K562 (cell line): ENCODE data around the gene HOXB8. TPM values are rescaled to one million over a fixed set of nuclear protein-coding genes. Genes with fewer than 3 reads are reported as not detected.

Experiments
- AFF4 ChIP-seq: sonication (generic); formaldehyde crosslinking; IDR thresholded peaks from 2 replicates; pipeline ENCODE4 v1.8.0; 2023; ENCODE audit warnings: mild to moderate bottlenecking, missing genetic modification reagents
- BACH1 ChIP-seq: fragments of 200-800 bp; sonication (Bioruptor generic); IDR thresholded peaks from 2 replicates; pipeline ENCODE4 v1.6.1; 2016; ENCODE audit warnings: missing genetic modification characterization, missing compliant biosample characterization
- CAMTA2 ChIP-seq: fragments of 250-450 bp; sonication (Bioruptor Pico); conservative IDR thresholded peaks from 2 replicates; pipeline ENCODE4 v1.5.1; 2022
- CBX2 ChIP-seq: fragments of 200-600 bp; sonication (generic); IDR thresholded peaks from one replicate; pipeline ENCODE4 v1.6.1; 2012; ENCODE audit warnings: mild to moderate bottlenecking, low read length, inconsistent platforms; ENCODE audit not compliant: insufficient read depth, poor library complexity, severe bottlenecking
- FOXJ2 ChIP-seq: fragments of 200-800 bp; sonication (Bioruptor generic); IDR thresholded peaks from 2 replicates; pipeline ENCODE4 v1.6.1; 2016; ENCODE audit warnings: missing genetic modification characterization, missing compliant biosample characterization
- FOXJ3 ChIP-seq: sonication (generic); formaldehyde crosslinking; IDR thresholded peaks from 2 replicates; pipeline ENCODE4 v1.4.0; 2020; ENCODE audit warnings: mild to moderate bottlenecking, missing genetic modification reagents
- HNRNPH1 ChIP-seq: fragments of 200-400 bp; formaldehyde crosslinking; optimal IDR thresholded peaks from 2 replicates; pipeline ENCODE3; 2017; ENCODE audit warnings: low read depth, mild to moderate bottlenecking, low read length, moderate library complexity
- PML ChIP-seq: IDR thresholded peaks from 2 replicates; pipeline ENCODE4 v1.6.1; 2012; ENCODE audit warnings: low read length, inconsistent platforms
- PPARD ChIP-seq: fragments of 250-450 bp; sonication (Bioruptor Pico); IDR thresholded peaks from 2 replicates; pipeline ENCODE4 v1.8.0; 2022; ENCODE audit warnings: inconsistent platforms, mild to moderate bottlenecking, moderate library complexity
- RAD21 ChIP-seq, 2 experiments: fragments of 250-450 bp in 1 of 2; fragments of 450-650 bp in 1 of 2; sonication (Bioruptor Pico) in 1 of 2; formaldehyde crosslinking in 1 of 2; IDR thresholded peaks in 1 of 2; conservative IDR thresholded peaks in 1 of 2; 2 replicates each; pipeline versions ENCODE4 v1.4.0 to v1.8.0; 2020 to 2022; ENCODE audit warnings: mild to moderate bottlenecking in 2 of 2, moderate library complexity in 1 of 2
- RBM25 ChIP-seq: fragments of 200-400 bp; formaldehyde crosslinking; IDR thresholded peaks from 2 replicates; pipeline ENCODE4 v1.6.1; 2018; ENCODE audit warnings: low read length, low read depth, moderate library complexity; ENCODE audit not compliant: severe bottlenecking
- SAP30 ChIP-seq: fragments of 200-600 bp; sonication (generic); IDR thresholded peaks from 2 replicates; pipeline ENCODE4 v1.6.1; 2012; ENCODE audit warnings: borderline replicate concordance, low read depth, mild to moderate bottlenecking, moderate library complexity, low read length, control low read depth, inconsistent platforms; ENCODE audit not compliant: insufficient read depth, poor library complexity, severe bottlenecking
- TSC22D4 ChIP-seq: fragments of 450-650 bp; IDR thresholded peaks from 2 replicates; pipeline ENCODE4 v1.6.1; 2016; ENCODE audit warnings: missing genetic modification characterization, missing biosample characterization, control low read depth
- ZBTB12 ChIP-seq: fragments of 250-450 bp; sonication (Bioruptor Pico); IDR thresholded peaks from 2 replicates; pipeline ENCODE4 v1.4.0; 2020
- ZHX1 ChIP-seq: fragments of 150-350 bp; conservative IDR thresholded peaks from 2 replicates; pipeline ENCODE4 v1.6.1; 2014; ENCODE audit warnings: low read length
- ZNF143 ChIP-seq: sonication (generic); formaldehyde crosslinking; IDR thresholded peaks from 2 replicates; pipeline ENCODE4 v1.9.0; 2022; ENCODE audit warnings: mild to moderate bottlenecking, missing genetic modification reagents
- ZNF79 ChIP-seq: fragments of 250-450 bp; sonication (Bioruptor Pico); IDR thresholded peaks from 2 replicates; pipeline ENCODE4 v1.4.0; 2020; ENCODE audit warnings: low read depth, mild to moderate bottlenecking, moderate library complexity
- polyA plus RNA-seq, 8 experiments: library from polyadenylated mRNA; depleted of rRNA in 4 of 8; stranded (reverse) in 5 of 8; unstranded in 3 of 8; fragments of >200 nt; fragmentation: Nextera tagmentation in 2 of 8; fragmentation: Illumina TruSeq in 1 of 8; extraction: Ambion mirVana in 2 of 8; extraction: Trizol in 1 of 8; gene quantifications; 2 replicates each; pipeline versions ENCODE4 v1.2.1 to v1.2.3, GENCODE V29; 2011 to 2014; ENCODE audit warnings: inconsistent platforms in 1 of 8, missing spikeins in 1 of 8
- total RNA-seq, 7 experiments: library from RNA; depleted of rRNA in 6 of 7; stranded (reverse); fragments of >200 nt in 6 of 7; fragmentation: Illumina TruSeq in 2 of 7; extraction: Trizol in 2 of 7; gene quantifications; 2 replicates each; pipeline versions ENCODE4 v1.2.1 to v1.2.3, GENCODE V29; 2011 to 2021; ENCODE audit warnings: low replicate concordance in 1 of 7

The HOXB8 gene
- total and polyA plus RNA-seq, 9 of the 15 experiments (the other 6 are each of a cell fraction or from before 2014, with no cell fraction given): 0.52 to 23.8 (median 3.6) TPM

GRCh38 chr17:48603959-48604769 is 10.9 kb downstream of the HOXB8 start (continued):
- no peak for TF ChIP-seq ZNF143 (CRISPR knock-in tag)
- no peak for TF ChIP-seq RBM25
- no peak for TF ChIP-seq FOXJ3
- no peak for TF ChIP-seq AFF4 (CRISPR knock-in tag)
- TF ChIP-seq ZHX1: no peak
- TF ChIP-seq FOXJ2: no peak
- TF ChIP-seq TSC22D4 (tag): no peak
- no peak for TF ChIP-seq BACH1 (tag)
- no peak for TF ChIP-seq PML
- no peak for TF ChIP-seq HNRNPH1
- no peak for TF ChIP-seq CAMTA2
- no peak for TF ChIP-seq CBX2
- TF ChIP-seq ZNF79 (CRISPR knock-in tag): no peak
- no peak for TF ChIP-seq PPARD (CRISPR knock-in tag)
- TF ChIP-seq SAP30: peak; percentile 10
- TF ChIP-seq ZBTB12 (CRISPR knock-in tag): no peak
- 0 out of 4 replicates have a peak, but pooled peaks of 1 of the 2 experiments have one; percentile 2 for TF ChIP-seq RAD21 (CRISPR knock-in tag; conservative IDR thresholded peaks at IDR 0.05 in 1 of 2, IDR thresholded peaks at IDR 0.05 in 1 of 2)
